H9 (cell line): ENCODE data around the gene IL17A. TPM values are rescaled to one million over a fixed set of nuclear protein-coding genes. Genes with fewer than 3 reads are reported as not detected.
A peak's percentile ranks its signal among the peaks of the same experiment; 100 is the strongest.

Source experiments
- DNase-seq: peaks from one replicate; pipeline ENCODE4 v3.0.0-alpha.2; 2017
- H2AFZ ChIP-seq: one replicate; pipeline ENCODE4 v1.6.1; 2013; ENCODE audit warnings: mild to moderate bottlenecking, low read length, control low read depth, moderate library complexity
- H2AK5ac ChIP-seq: 2 replicates; pipeline ENCODE4 v1.6.1; 2013; ENCODE audit warnings: low read length, control low read depth, mixed read lengths; ENCODE audit not compliant: insufficient read length
- H2BK120ac ChIP-seq: one replicate; pipeline ENCODE4 v1.6.1; 2013; ENCODE audit warnings: low read depth, mild to moderate bottlenecking, low read length, control low read depth, inconsistent platforms; ENCODE audit not compliant: poor library complexity, severe bottlenecking
- H2BK12ac ChIP-seq: 2 replicates; pipeline ENCODE4 v1.6.1; 2013; ENCODE audit warnings: low read length, control low read depth, mixed read lengths, low read depth; ENCODE audit not compliant: insufficient read length
- H2BK15ac ChIP-seq: 2 replicates; pipeline ENCODE4 v1.6.1; 2013; ENCODE audit warnings: low read depth, low read length, control low read depth
- H2BK20ac ChIP-seq: one replicate; pipeline ENCODE4 v1.6.1; 2013; ENCODE audit warnings: low read depth, mild to moderate bottlenecking, low read length, control low read depth, inconsistent platforms; ENCODE audit not compliant: poor library complexity, severe bottlenecking
- H2BK5ac ChIP-seq: 2 replicates; pipeline ENCODE4 v1.6.1; 2013; ENCODE audit warnings: low read length, control low read depth, mixed read lengths; ENCODE audit not compliant: insufficient read length
- H3K14ac ChIP-seq: 2 replicates; pipeline ENCODE4 v1.6.1; 2013; ENCODE audit warnings: low read length, control low read depth; ENCODE audit not compliant: insufficient read depth
- H3K18ac ChIP-seq: 2 replicates; pipeline ENCODE4 v1.6.1; 2013; ENCODE audit warnings: low read depth, mild to moderate bottlenecking, mixed read lengths, low read length, control low read depth; ENCODE audit not compliant: insufficient read length
- H3K23ac ChIP-seq: 2 replicates; pipeline ENCODE4 v1.6.1; 2013; ENCODE audit warnings: low read length, control low read depth, mixed read lengths, low read depth; ENCODE audit not compliant: insufficient read length
- H3K23me2 ChIP-seq: 2 replicates; pipeline ENCODE4 v1.6.1; 2013; ENCODE audit warnings: low read depth, mild to moderate bottlenecking, mixed read lengths, low read length, control low read depth; ENCODE audit not compliant: insufficient read length, poor library complexity, severe bottlenecking
- H3K27ac ChIP-seq: 2 replicates; pipeline ENCODE4 v1.5.1; 2013; ENCODE audit warnings: low read length, control low read depth, mixed read lengths, low read depth; ENCODE audit not compliant: insufficient read length
- H3K27me3 ChIP-seq: 2 replicates; pipeline ENCODE4 v1.6.1; 2013; ENCODE audit warnings: low read length, control low read depth, inconsistent platforms; ENCODE audit not compliant: insufficient read depth
- H3K4ac ChIP-seq: 2 replicates; pipeline ENCODE4 v1.6.1; 2013; ENCODE audit warnings: low read depth, mild to moderate bottlenecking, control low read depth, inconsistent platforms, low read length, moderate library complexity
- H3K4me1 ChIP-seq: 2 replicates; pipeline ENCODE4 v1.6.1; 2013; ENCODE audit warnings: low read length, control low read depth, inconsistent platforms; ENCODE audit not compliant: insufficient read depth
- H3K4me2 ChIP-seq: 2 replicates; pipeline ENCODE4 v1.6.1; 2013; ENCODE audit warnings: low read length, control low read depth, mixed read lengths; ENCODE audit not compliant: insufficient read length, insufficient read depth
- H3K56ac ChIP-seq: 2 replicates; pipeline ENCODE4 v1.6.1; 2013; ENCODE audit warnings: low read depth, mild to moderate bottlenecking, mixed read lengths, low read length, control low read depth; ENCODE audit not compliant: insufficient read length
- H3K79me1 ChIP-seq: 2 replicates; pipeline ENCODE4 v1.6.1; 2013; ENCODE audit warnings: low read depth, mild to moderate bottlenecking, moderate library complexity, low read length, control low read depth, inconsistent platforms; ENCODE audit not compliant: insufficient read depth, poor library complexity, severe bottlenecking
- H3K79me2 ChIP-seq: 2 replicates; pipeline ENCODE4 v1.6.1; 2013; ENCODE audit warnings: low read length, control low read depth, inconsistent platforms; ENCODE audit not compliant: insufficient read depth
- H3K9ac ChIP-seq: 2 replicates; pipeline ENCODE4 v1.6.1; 2013; ENCODE audit warnings: low read length, control low read depth, mixed read lengths; ENCODE audit not compliant: insufficient read length; ENCODE audit errors: extremely low read depth
- H3K9me3 ChIP-seq: one replicate; pipeline ENCODE4 v1.6.1; 2013; ENCODE audit warnings: low read depth, low read length, inconsistent platforms; ENCODE audit not compliant: control insufficient read depth
- H3T11ph ChIP-seq: one replicate; pipeline ENCODE4 v1.6.1; 2013; ENCODE audit warnings: mild to moderate bottlenecking, low read length, control low read depth, inconsistent platforms
- H4K20me1 ChIP-seq: one replicate; pipeline ENCODE4 v1.6.1; 2013; ENCODE audit not compliant: control insufficient read depth, insufficient read length, insufficient read depth
- H4K5ac ChIP-seq: 2 replicates; pipeline ENCODE4 v1.6.1; 2013; ENCODE audit warnings: low read depth, mild to moderate bottlenecking, mixed read lengths, low read length, control low read depth; ENCODE audit not compliant: insufficient read length
- H4K8ac ChIP-seq: replicated peaks from 2 replicates; pipeline ENCODE4 v1.6.1; 2013; ENCODE audit warnings: low read length, control low read depth, mixed read lengths, low read depth; ENCODE audit not compliant: insufficient read length
- H4K91ac ChIP-seq: 2 replicates; pipeline ENCODE4 v1.6.1; 2013; ENCODE audit warnings: low read depth, mild to moderate bottlenecking, moderate library complexity, mixed read lengths, low read length, control low read depth; ENCODE audit not compliant: insufficient read length
- H3K27ac Mint-ChIP-seq, 3 experiments: 2 replicates in 2 of 3; 3 replicates in 1 of 3; pipeline ENCODE4 v1.8.0; 2020 to 2021; ENCODE audit warnings: mixed read lengths in 3 of 3, mild to moderate bottlenecking in 1 of 3, moderate library complexity in 1 of 3
- H3K27me3 Mint-ChIP-seq: 2 replicates; pipeline ENCODE4 v1.8.0; 2021; ENCODE audit warnings: low read depth, mild to moderate bottlenecking, moderate library complexity, mixed read lengths
- H3K36me3 Mint-ChIP-seq, 3 experiments: 2 replicates in 2 of 3; 3 replicates in 1 of 3; pipeline ENCODE4 v1.8.0; 2020 to 2021; ENCODE audit warnings: low read depth in 3 of 3, mixed read lengths in 3 of 3; ENCODE audit not compliant: insufficient read depth in 1 of 3
- H3K4me1 Mint-ChIP-seq, 2 experiments: 2 replicates each; pipeline ENCODE4 v1.8.0; 2020; ENCODE audit warnings: mixed read lengths in 2 of 2
- H3K4me3 Mint-ChIP-seq, 2 experiments: 2 replicates in 1 of 2; 3 replicates in 1 of 2; pipeline ENCODE4 v1.8.0; 2020 to 2021; ENCODE audit warnings: mild to moderate bottlenecking in 2 of 2, mixed read lengths in 2 of 2, moderate library complexity in 1 of 2
- H3K9me3 Mint-ChIP-seq, 2 experiments: 2 replicates in 1 of 2; 3 replicates in 1 of 2; pipeline ENCODE4 v1.8.0; 2020; ENCODE audit warnings: mild to moderate bottlenecking in 2 of 2, mixed read lengths in 2 of 2, moderate library complexity in 1 of 2
- WGBS: extraction: QIAGEN DNeasy Blood & Tissue Kit; methylation state at CpG from one replicate; pipeline ENCODE4 v1.1.7; 2013; ENCODE audit warnings: missing lambda C conversion rate, low lambda C conversion rate, mixed read lengths; ENCODE audit not compliant: insufficient read length; ENCODE audit errors: extremely low coverage; 5-methylcytosine and 5-hydroxymethylcytosine counted together
- total RNA-seq: library from RNA; stranded (reverse); gene quantifications from 2 replicates; pipeline ENCODE4 v1.2.1, GENCODE V29; 2021
- TF ChIP-seq, protein P1 (sequence below): fragments of 200-600 bp; sonication (generic); conservative IDR thresholded peaks from 3 replicates; pipeline ENCODE4 v1.8.0; 2021; ENCODE audit warnings: antibody characterized with exemption, mild to moderate bottlenecking

Gene IL17A
- total RNA-seq, 1 experiment from 2014 or later: not detected

DNA sequence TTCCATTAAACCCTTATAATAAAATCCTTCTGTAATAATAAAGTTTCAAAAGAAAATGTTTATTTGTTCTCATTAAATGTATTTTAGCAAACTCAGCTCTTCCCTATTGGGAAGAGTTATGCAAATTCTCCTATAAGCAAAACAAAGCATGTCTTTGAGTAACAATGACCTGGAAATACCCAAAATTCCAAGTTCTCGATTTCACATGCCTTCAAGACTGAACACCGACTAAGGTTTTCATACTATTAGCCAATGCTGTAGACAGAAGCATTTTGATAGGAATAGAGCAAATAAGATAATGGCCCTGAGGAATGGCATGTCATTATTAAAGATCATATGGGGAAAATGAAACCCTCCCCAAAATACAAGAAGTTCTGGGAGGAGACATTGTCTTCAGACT, 3.8 kb downstream of the IL17A start:
- H3K4me2 ChIP-seq: no peak overlapping the region
- no peak overlapping the region for H4K5ac ChIP-seq
- no peak overlapping the region for H2BK15ac ChIP-seq
- H3K4ac ChIP-seq: no peak overlapping the region
- H4K8ac ChIP-seq: no peak overlapping the region
- H3K9me3 ChIP-seq: no peaks in the 10 kb centered on the region
- peaks cover 0 to 6% (median 0%) of the 10 kb centered on the region in 3 experiments; a peak in 4 of 7 replicates for H3K36me3 Mint-ChIP-seq
- no peaks in the 10 kb centered on the region for H3K27me3 ChIP-seq
- DNase-seq: no peak
- H2BK12ac ChIP-seq: no peak overlapping the region
- no peak overlapping the region for H3K56ac ChIP-seq
- no peaks in the 10 kb centered on the region for H3K79me1 ChIP-seq
- H3K14ac ChIP-seq: no peak overlapping the region
- peak overlapping the region in 2 of 3 experiments; percentile 89 to 92; a peak in 4 of 7 replicates for H3K27ac Mint-ChIP-seq
- H2BK120ac ChIP-seq: no peak overlapping the region
- H3K23ac ChIP-seq: no peak overlapping the region
- no peaks in the 10 kb centered on the region for H3K79me2 ChIP-seq
- H2AK5ac ChIP-seq: no peak overlapping the region
- peaks cover 9 to 22% of the 10 kb centered on the region in 2 experiments for H3K4me1 Mint-ChIP-seq
- no peak overlapping the region for H2BK5ac ChIP-seq
- peaks cover 0 to 5% of the 10 kb centered on the region in 2 experiments; a peak in 1 of 5 replicates for H3K9me3 Mint-ChIP-seq
- no peak overlapping the region for H3K18ac ChIP-seq
- no peak overlapping the region for H2BK20ac ChIP-seq
- no peak overlapping the region for H3K4me3 Mint-ChIP-seq
- no peaks in the 10 kb centered on the region for H3K27me3 Mint-ChIP-seq
- no peak overlapping the region for H3K9ac ChIP-seq
- TF ChIP-seq, protein P1, sequence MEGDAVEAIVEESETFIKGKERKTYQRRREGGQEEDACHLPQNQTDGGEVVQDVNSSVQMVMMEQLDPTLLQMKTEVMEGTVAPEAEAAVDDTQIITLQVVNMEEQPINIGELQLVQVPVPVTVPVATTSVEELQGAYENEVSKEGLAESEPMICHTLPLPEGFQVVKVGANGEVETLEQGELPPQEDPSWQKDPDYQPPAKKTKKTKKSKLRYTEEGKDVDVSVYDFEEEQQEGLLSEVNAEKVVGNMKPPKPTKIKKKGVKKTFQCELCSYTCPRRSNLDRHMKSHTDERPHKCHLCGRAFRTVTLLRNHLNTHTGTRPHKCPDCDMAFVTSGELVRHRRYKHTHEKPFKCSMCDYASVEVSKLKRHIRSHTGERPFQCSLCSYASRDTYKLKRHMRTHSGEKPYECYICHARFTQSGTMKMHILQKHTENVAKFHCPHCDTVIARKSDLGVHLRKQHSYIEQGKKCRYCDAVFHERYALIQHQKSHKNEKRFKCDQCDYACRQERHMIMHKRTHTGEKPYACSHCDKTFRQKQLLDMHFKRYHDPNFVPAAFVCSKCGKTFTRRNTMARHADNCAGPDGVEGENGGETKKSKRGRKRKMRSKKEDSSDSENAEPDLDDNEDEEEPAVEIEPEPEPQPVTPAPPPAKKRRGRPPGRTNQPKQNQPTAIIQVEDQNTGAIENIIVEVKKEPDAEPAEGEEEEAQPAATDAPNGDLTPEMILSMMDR: no peak
- no peak overlapping the region for H3T11ph ChIP-seq
- H4K91ac ChIP-seq: no peak overlapping the region
- H3K4me1 ChIP-seq: no peaks in the 10 kb centered on the region
- H2AFZ ChIP-seq: no peak overlapping the region
- H3K27ac ChIP-seq: no peak overlapping the region
- H3K23me2 ChIP-seq: no peaks in the 10 kb centered on the region
- H4K20me1 ChIP-seq: no peaks in the 10 kb centered on the region
- WGBS: no CpG with 5 or more reads among the region's 2 CpGs
